GM12872 (cell line): ENCODE measurements around the gene HSPG2.

Experiments
- CTCF ChIP-seq: IDR thresholded peaks from 3 replicates; pipeline ENCODE4 v1.5.1; 2011; ENCODE audit warnings: low read depth, mild to moderate bottlenecking, low read length, moderate library complexity; ENCODE audit not compliant: insufficient read depth

HSPG2 gene

GRCh38 chr1:21815724-21816321 lies 121.3 kb downstream of the HSPG2 start:
- no peak for TF ChIP-seq CTCF

- TF ChIP-seq CTCF = no peak
These were observed 122.0 kb downstream of the HSPG2 start for GRCh38 chr1:21814981-21815582.

GRCh38 chr1:21814241-21814918 lies 122.7 kb downstream of the HSPG2 start:
- peak; percentile 64 for TF ChIP-seq CTCF

GRCh38 chr1:21813542-21813941 lies 123.6 kb downstream of the HSPG2 start:
- TF ChIP-seq CTCF = no peak

GRCh38 chr1:21811875-21812305 lies 125.2 kb downstream of the HSPG2 start, which contains the start of gene LDLRAD2:
LDLRAD2 (plus strand) TSS chr1:21812265; CDS start chr1:21812452, 187 bp downstream.
- TF ChIP-seq CTCF = no peak

GRCh38 chr1:21804536-21804935 lies 132.6 kb downstream of the HSPG2 start:
- no peak for TF ChIP-seq CTCF

GRCh38 chr1:21801100-21801499 lies 136.0 kb downstream of the HSPG2 start:
- TF ChIP-seq CTCF = no peak
